Adrenal gland (tissue), 5 donors: ENCODE data around the gene MLST8.

ENCODE experiments used
- CTCF ChIP-seq, 6 experiments: fragments of 450-650 bp in 4 of 6; fragments of 200-600 bp in 2 of 6; sonication (generic) in 1 of 6; IDR thresholded peaks; 1 replicate in 5 of 6; 2 replicates in 1 of 6; pipeline versions ENCODE4 v1.5.1 to v1.8.0; 2016 to 2021; ENCODE audit warnings: antibody characterized with exemption in 6 of 6, mild to moderate bottlenecking in 2 of 6, moderate library complexity in 1 of 6
- POLR2A ChIP-seq, 2 donors: fragments of 450-650 bp; IDR thresholded peaks; one replicate each; pipeline ENCODE4 v1.6.1; 2017; ENCODE audit warnings: antibody characterized with exemption in 2 of 2, mild to moderate bottlenecking in 2 of 2, moderate library complexity in 1 of 2
- donor health status: DM: no; HTN: no; CAD: no.

- no peak for TF ChIP-seq CTCF (IDR thresholded peaks at IDR 0.05)
- TF ChIP-seq POLR2A (IDR thresholded peaks at IDR 0.05): no peak
These were observed 37.3 kb downstream of the MLST8 start for GRCh38 chr16:2242598-2242997.
